DOHH2 (cell line): ENCODE results near the gene UNKL.

Experiments used
- EZH2phosphoT487 ChIP-seq: fragments of 200-600 bp; sonication (generic); IDR thresholded peaks from 2 replicates; pipeline ENCODE4 v1.6.1; 2017; ENCODE audit warnings: borderline replicate concordance, mild to moderate bottlenecking, antibody characterized with exemption, low read length, moderate library complexity, mixed read lengths
- TF ChIP-seq, protein P1 (sequence below): fragments of 200-600 bp; sonication (generic); IDR thresholded peaks from one replicate; pipeline ENCODE4 v1.5.1; 2014; ENCODE audit warnings: antibody characterized with exemption, mild to moderate bottlenecking, low read depth, low read length; ENCODE audit not compliant: poor library complexity, severe bottlenecking

DNA sequence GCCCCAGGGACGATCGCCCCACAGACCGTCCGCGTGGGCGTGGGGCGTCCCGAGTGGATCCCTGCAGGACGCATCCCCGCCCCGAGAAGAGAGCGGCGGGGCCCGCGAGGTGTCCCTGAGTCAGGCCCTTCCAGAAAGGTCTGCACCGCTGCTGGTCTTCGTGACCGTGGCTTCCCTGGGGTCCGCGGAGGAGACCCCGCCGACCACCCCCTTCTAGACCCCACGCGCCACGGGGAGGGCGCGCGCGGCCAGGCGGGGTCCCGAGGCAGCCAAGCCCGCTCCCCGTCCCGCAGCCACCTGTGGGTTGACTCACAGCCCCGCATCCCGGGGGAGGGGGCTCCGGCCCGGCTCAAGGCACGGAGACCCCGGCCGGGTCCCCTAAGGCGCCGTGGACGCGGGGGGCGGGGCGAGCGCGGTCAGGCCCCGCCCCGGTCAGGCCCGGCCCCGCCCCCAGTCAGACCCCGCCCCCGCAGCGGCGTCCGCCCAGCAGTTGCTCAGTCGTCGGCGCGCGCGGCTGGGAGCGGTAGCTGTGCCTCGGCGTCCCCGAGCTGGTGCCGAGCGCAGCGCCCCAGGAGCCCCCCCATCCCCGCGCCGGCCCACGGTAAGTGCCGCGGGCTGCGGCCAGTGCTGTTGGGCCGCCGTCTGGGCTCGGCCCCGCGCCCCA is 81.2 kb downstream of the UNKL start, which contains the start of gene BAIAP3:
- TF ChIP-seq, protein P1, sequence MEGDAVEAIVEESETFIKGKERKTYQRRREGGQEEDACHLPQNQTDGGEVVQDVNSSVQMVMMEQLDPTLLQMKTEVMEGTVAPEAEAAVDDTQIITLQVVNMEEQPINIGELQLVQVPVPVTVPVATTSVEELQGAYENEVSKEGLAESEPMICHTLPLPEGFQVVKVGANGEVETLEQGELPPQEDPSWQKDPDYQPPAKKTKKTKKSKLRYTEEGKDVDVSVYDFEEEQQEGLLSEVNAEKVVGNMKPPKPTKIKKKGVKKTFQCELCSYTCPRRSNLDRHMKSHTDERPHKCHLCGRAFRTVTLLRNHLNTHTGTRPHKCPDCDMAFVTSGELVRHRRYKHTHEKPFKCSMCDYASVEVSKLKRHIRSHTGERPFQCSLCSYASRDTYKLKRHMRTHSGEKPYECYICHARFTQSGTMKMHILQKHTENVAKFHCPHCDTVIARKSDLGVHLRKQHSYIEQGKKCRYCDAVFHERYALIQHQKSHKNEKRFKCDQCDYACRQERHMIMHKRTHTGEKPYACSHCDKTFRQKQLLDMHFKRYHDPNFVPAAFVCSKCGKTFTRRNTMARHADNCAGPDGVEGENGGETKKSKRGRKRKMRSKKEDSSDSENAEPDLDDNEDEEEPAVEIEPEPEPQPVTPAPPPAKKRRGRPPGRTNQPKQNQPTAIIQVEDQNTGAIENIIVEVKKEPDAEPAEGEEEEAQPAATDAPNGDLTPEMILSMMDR: no peak
- no peak for TF ChIP-seq EZH2phosphoT487
